Progenitor cell of endocrine pancreas (in vitro differentiated cells): Measurements from ENCODE around the gene CALN1. TPM values are rescaled to one million over a fixed set of nuclear protein-coding genes. Genes with fewer than 3 reads are reported as not detected.
"Not testable (repeated sequence)": the region's sequence is repeated elsewhere in the genome, so short reads cannot be mapped to it uniquely, and the experiment has no call there.

ENCODE experiments used
- DNase-seq: peaks from one replicate; pipeline ENCODE4 v3.0.0; 2021; ENCODE audit warnings: low spot score; ENCODE audit not compliant: unreplicated experiment
- H3K27ac Mint-ChIP-seq: 2 replicates; pipeline ENCODE4 v1.8.0; 2021; ENCODE audit warnings: mild to moderate bottlenecking, moderate library complexity, mixed read lengths
- H3K27me3 Mint-ChIP-seq: 2 replicates; pipeline ENCODE4 v1.8.0; 2021; ENCODE audit warnings: mixed read lengths
- H3K36me3 Mint-ChIP-seq: 2 replicates; pipeline ENCODE4 v1.8.0; 2022; ENCODE audit warnings: mixed read lengths; ENCODE audit not compliant: insufficient read depth
- H3K4me1 Mint-ChIP-seq: 2 replicates; pipeline ENCODE4 v1.8.0; 2021; ENCODE audit warnings: low read depth, mixed read lengths
- H3K4me3 Mint-ChIP-seq: 2 replicates; pipeline ENCODE4 v1.8.0; 2021; ENCODE audit warnings: low read depth, mild to moderate bottlenecking, moderate library complexity, mixed read lengths
- H3K9me3 Mint-ChIP-seq: 2 replicates; pipeline ENCODE4 v1.8.0; 2021; ENCODE audit warnings: low read depth, mixed read lengths
- total RNA-seq: library from RNA; stranded (reverse); gene quantifications from 2 replicates; pipeline ENCODE4 v1.2.1, GENCODE V29; 2021
- TF ChIP-seq, protein P1 (sequence below): fragments of 200-600 bp; sonication (generic); IDR thresholded peaks from one replicate; pipeline ENCODE4 v1.5.0; 2021; ENCODE audit warnings: antibody characterized with exemption, mild to moderate bottlenecking; ENCODE audit not compliant: unreplicated experiment

Gene CALN1
- total RNA-seq, 1 donor from 2014 or later = 0.79 TPM

GRCh38 chr7:71925663-71926062 lies 486.5 kb downstream of the CALN1 start:
- DNase-seq = no peak
- Mint-ChIP-seq H3K4me1 (no peaks in the 10 kb centered on the region), H3K9me3 (peaks cover 4% of the 10 kb centered on the region), H3K4me3 (no peak overlapping the region), H3K36me3 (no peaks in the 10 kb centered on the region), H3K27me3 (no peaks in the 10 kb centered on the region), H3K27ac (no peak overlapping the region)
- TF ChIP-seq, protein P1, sequence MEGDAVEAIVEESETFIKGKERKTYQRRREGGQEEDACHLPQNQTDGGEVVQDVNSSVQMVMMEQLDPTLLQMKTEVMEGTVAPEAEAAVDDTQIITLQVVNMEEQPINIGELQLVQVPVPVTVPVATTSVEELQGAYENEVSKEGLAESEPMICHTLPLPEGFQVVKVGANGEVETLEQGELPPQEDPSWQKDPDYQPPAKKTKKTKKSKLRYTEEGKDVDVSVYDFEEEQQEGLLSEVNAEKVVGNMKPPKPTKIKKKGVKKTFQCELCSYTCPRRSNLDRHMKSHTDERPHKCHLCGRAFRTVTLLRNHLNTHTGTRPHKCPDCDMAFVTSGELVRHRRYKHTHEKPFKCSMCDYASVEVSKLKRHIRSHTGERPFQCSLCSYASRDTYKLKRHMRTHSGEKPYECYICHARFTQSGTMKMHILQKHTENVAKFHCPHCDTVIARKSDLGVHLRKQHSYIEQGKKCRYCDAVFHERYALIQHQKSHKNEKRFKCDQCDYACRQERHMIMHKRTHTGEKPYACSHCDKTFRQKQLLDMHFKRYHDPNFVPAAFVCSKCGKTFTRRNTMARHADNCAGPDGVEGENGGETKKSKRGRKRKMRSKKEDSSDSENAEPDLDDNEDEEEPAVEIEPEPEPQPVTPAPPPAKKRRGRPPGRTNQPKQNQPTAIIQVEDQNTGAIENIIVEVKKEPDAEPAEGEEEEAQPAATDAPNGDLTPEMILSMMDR = peak; percentile 41

DNA sequence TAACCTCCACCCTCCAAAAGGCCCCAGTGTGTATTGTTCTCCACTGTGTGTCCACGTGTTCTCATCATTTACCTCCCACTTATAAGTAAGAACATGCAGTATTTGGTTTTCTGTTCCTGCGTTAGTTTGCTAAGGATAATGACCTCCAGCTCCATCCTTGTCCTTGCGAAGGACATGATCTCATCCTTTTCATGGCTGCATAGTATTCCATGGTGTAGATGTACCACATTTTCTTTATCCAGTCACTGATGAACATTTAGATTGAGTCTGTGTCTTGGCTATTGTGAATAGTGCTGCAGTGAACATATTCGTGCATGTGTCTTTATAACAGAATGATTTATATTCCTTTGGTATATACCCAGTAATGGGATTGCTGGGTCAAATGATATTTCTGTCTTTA lies 497.9 kb downstream of the CALN1 start:
- not testable (repeated sequence) for H3K27me3 Mint-ChIP-seq, H3K36me3 Mint-ChIP-seq, H3K4me3 Mint-ChIP-seq, H3K4me1 Mint-ChIP-seq, H3K27ac Mint-ChIP-seq, DNase-seq, H3K9me3 Mint-ChIP-seq

DNA sequence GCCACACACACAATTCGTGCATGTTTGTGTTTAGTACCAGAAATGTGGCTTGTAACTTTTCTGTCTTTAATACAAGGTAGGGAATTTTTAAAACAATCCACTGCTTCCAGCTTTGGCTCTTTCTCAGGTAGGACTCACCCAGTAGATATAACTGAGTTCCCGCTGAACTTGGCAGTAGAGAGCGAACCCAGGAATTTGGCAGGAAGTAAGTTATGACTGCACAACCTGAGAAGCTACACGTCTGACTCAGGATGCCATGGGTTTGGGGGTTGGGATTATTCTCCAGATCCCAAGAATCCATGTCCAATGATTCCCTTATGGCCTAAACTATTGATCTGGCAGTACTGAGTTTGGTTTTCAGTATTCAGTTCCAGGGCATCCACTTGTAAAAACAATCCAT lies 499.7 kb downstream of the CALN1 start:
- no peak overlapping the region for H3K4me3 Mint-ChIP-seq
- peaks cover 3% of the 10 kb centered on the region for H3K27me3 Mint-ChIP-seq
- H3K9me3 Mint-ChIP-seq = no peaks in the 10 kb centered on the region
- H3K36me3 Mint-ChIP-seq = no peaks in the 10 kb centered on the region
- H3K27ac Mint-ChIP-seq = no peak overlapping the region
- no peaks in the 10 kb centered on the region for H3K4me1 Mint-ChIP-seq
- DNase-seq = no peak
- TF ChIP-seq, protein P1 = no peak

- no peaks in the 10 kb centered on the region for H3K36me3 Mint-ChIP-seq
- TF ChIP-seq, protein P1 = no peak
Observed at GRCh38 chr7:71911051-71911450, 501.1 kb downstream of the CALN1 start.

DNA sequence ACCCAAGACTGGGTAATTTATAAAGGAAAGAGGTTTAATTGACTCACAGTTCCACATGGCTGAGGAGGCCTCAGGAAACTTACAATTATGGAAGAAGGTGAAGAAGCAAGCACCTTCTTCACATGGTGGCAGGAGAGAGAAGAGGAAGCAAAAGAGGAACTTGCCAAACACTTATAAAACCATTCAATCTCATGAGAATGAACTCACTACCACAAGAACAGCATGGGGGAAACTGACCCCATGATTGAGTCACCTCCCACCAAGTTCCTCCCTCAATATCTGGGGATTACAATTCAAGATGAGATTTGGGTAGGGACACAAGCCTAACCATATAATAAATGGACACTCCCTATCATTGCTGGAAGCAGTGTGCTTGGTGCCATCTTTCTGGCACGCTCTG lies 506.3 kb downstream of the CALN1 start:
- DNase-seq = no peak
- Mint-ChIP-seq H3K27me3 (no peaks in the 10 kb centered on the region), H3K27ac (no peak overlapping the region), H3K36me3 (no peaks in the 10 kb centered on the region), H3K4me1 (no peaks in the 10 kb centered on the region), H3K4me3 (no peak overlapping the region), H3K9me3 (peaks cover 12% of the 10 kb centered on the region)
- TF ChIP-seq, protein P1 = no peak

More at GRCh38 chr7:71911051-71911450, 501.1 kb downstream of the CALN1 start:
- no peak for DNase-seq
- Mint-ChIP-seq H3K27me3 (peaks cover 3% of the 10 kb centered on the region), H3K9me3 (no peaks in the 10 kb centered on the region), H3K4me1 (no peaks in the 10 kb centered on the region), H3K4me3 (no peak overlapping the region), H3K27ac (no peak overlapping the region)

GRCh38 chr7:71904484-71904883 lies 507.7 kb downstream of the CALN1 start:
- H3K27ac Mint-ChIP-seq = no peak overlapping the region
- H3K4me3 Mint-ChIP-seq = no peak overlapping the region
- H3K36me3 Mint-ChIP-seq = no peaks in the 10 kb centered on the region

More at GRCh38 chr7:71904484-71904883, 507.7 kb downstream of the CALN1 start:
- Mint-ChIP-seq H3K4me1 (no peaks in the 10 kb centered on the region), H3K9me3 (peaks cover 12% of the 10 kb centered on the region), H3K27me3 (no peaks in the 10 kb centered on the region)
- TF ChIP-seq, protein P1 = no peak
- no peak for DNase-seq
